Neuronal stem cell (in vitro differentiated cells): ENCODE data around the gene DDX3X. TPM values are rescaled to one million over a fixed set of nuclear protein-coding genes. Genes with fewer than 3 reads are reported as not detected.
"Not testable (repeated sequence)": the region's sequence is repeated elsewhere in the genome, so short reads cannot be mapped to it uniquely, and the experiment has no call there.

Source experiments
- DNase-seq: peaks from one replicate; pipeline ENCODE4 v3.0.0-alpha.2; 2013; ENCODE audit warnings: low spot score
- H2AFZ ChIP-seq: one replicate; pipeline ENCODE4 v1.6.1; 2013; ENCODE audit warnings: mild to moderate bottlenecking, low read length, inconsistent platforms
- H2AK5ac ChIP-seq: 2 replicates; pipeline ENCODE4 v1.6.1; 2013; ENCODE audit warnings: low read depth, mild to moderate bottlenecking, inconsistent platforms, low read length, moderate library complexity, mixed read lengths
- H2BK120ac ChIP-seq: 2 replicates; pipeline ENCODE4 v1.6.1; 2013; ENCODE audit warnings: low read depth, mild to moderate bottlenecking, inconsistent platforms, low read length, moderate library complexity, mixed read lengths
- H2BK12ac ChIP-seq: one replicate; pipeline ENCODE4 v1.6.1; 2013; ENCODE audit warnings: low read length, inconsistent platforms
- H2BK15ac ChIP-seq: 2 replicates; pipeline ENCODE4 v1.6.1; 2013; ENCODE audit warnings: mild to moderate bottlenecking, low read length, inconsistent platforms, mixed read lengths
- H2BK5ac ChIP-seq: one replicate; pipeline ENCODE4 v1.6.1; 2013; ENCODE audit warnings: inconsistent platforms, mild to moderate bottlenecking, low read length, moderate library complexity
- H3K14ac ChIP-seq: one replicate; pipeline ENCODE4 v1.6.1; 2013; ENCODE audit warnings: low read length, inconsistent platforms
- H3K18ac ChIP-seq: 2 replicates; pipeline ENCODE4 v1.6.1; 2013; ENCODE audit warnings: low read length, inconsistent platforms
- H3K23ac ChIP-seq: 2 replicates; pipeline ENCODE4 v1.6.1; 2013; ENCODE audit warnings: low read depth, mild to moderate bottlenecking, mixed read lengths, low read length, inconsistent platforms; ENCODE audit not compliant: poor library complexity
- H3K27ac ChIP-seq: replicated peaks from 3 replicates; pipeline ENCODE4 v1.5.1; 2013; ENCODE audit warnings: low read length, inconsistent platforms
- H3K27me3 ChIP-seq, 3 experiments: 2 replicates each; pipeline ENCODE4 v1.6.1; 2013; ENCODE audit warnings: low read length in 3 of 3, mild to moderate bottlenecking in 2 of 3, inconsistent platforms in 1 of 3, low read depth in 1 of 3, mixed read lengths in 1 of 3, moderate library complexity in 1 of 3; ENCODE audit not compliant: control insufficient read depth in 3 of 3, insufficient read depth in 3 of 3
- H3K36me3 ChIP-seq, 2 donors: replicated peaks in 1 of 2; 2 replicates each; pipeline ENCODE4 v1.6.1; 2013; ENCODE audit warnings: low read length in 2 of 2; ENCODE audit not compliant: control insufficient read depth in 2 of 2, insufficient read depth in 2 of 2
- H3K4ac ChIP-seq: 2 replicates; pipeline ENCODE4 v1.6.1; 2013; ENCODE audit warnings: inconsistent platforms, mild to moderate bottlenecking, low read length, moderate library complexity
- H3K4me1 ChIP-seq, 2 donors: 1 replicate in 1 of 2; 2 replicates in 1 of 2; pipeline ENCODE4 v1.6.1; 2013; ENCODE audit warnings: low read length in 2 of 2, low read depth in 1 of 2; ENCODE audit not compliant: control insufficient read depth in 2 of 2, insufficient read depth in 1 of 2
- H3K4me2 ChIP-seq: one replicate; pipeline ENCODE4 v1.6.1; 2013; ENCODE audit warnings: mild to moderate bottlenecking, low read length, inconsistent platforms; ENCODE audit not compliant: insufficient read depth, poor library complexity, severe bottlenecking
- H3K4me3 ChIP-seq, 2 donors: 2 replicates each; pipeline ENCODE4 v1.5.1; 2013; ENCODE audit warnings: low read length in 2 of 2, mild to moderate bottlenecking in 2 of 2, inconsistent platforms in 1 of 2, moderate library complexity in 1 of 2
- H3K79me1 ChIP-seq: one replicate; pipeline ENCODE4 v1.6.1; 2013; ENCODE audit warnings: low read depth, mild to moderate bottlenecking, inconsistent platforms, low read length, moderate library complexity
- H3K9ac ChIP-seq: one replicate; pipeline ENCODE4 v1.6.1; 2013; ENCODE audit warnings: mild to moderate bottlenecking, low read depth, low read length, inconsistent platforms; ENCODE audit not compliant: poor library complexity
- H3K9me3 ChIP-seq, 2 donors: replicated peaks in 1 of 2; 2 replicates each; pipeline versions ENCODE3 to v1.6.1; 2013; ENCODE audit warnings: low read length in 2 of 2, mild to moderate bottlenecking in 2 of 2, inconsistent platforms in 1 of 2, low read depth in 1 of 2, mixed read lengths in 1 of 2, moderate library complexity in 1 of 2; ENCODE audit not compliant: control insufficient read depth in 2 of 2, insufficient read depth in 1 of 2
- H4K8ac ChIP-seq: one replicate; pipeline ENCODE4 v1.6.1; 2013; ENCODE audit warnings: low read depth, mild to moderate bottlenecking, inconsistent platforms, low read length, moderate library complexity
- H4K91ac ChIP-seq: one replicate; pipeline ENCODE4 v1.6.1; 2013; ENCODE audit warnings: low read length, low read depth, mild to moderate bottlenecking, inconsistent platforms; ENCODE audit not compliant: poor library complexity
- WGBS, 2 donors: extraction: QIAGEN DNeasy Blood & Tissue Kit; methylation state at CpG; one replicate each; pipeline ENCODE4 v1.1.7; 2013; ENCODE audit warnings: missing lambda C conversion rate in 2 of 2, mixed read lengths in 1 of 2; ENCODE audit not compliant: insufficient read length in 2 of 2, insufficient replicate concordance in 1 of 2; ENCODE audit errors: extremely low coverage in 2 of 2; 5-methylcytosine and 5-hydroxymethylcytosine counted together
- polyA plus RNA-seq, 2 experiments: library from polyadenylated mRNA; stranded (reverse); fragments of 200-250 nt; gene quantifications; one replicate each; pipeline ENCODE4 v1.2.3, GENCODE V29; 2013

Gene DDX3X
- 134 TPM for polyA plus RNA-seq (2013, experiment 1 of 2)
- 134 TPM for polyA plus RNA-seq (2013, experiment 2 of 2)

- no peak within 1 kb of the TSS for H3K4ac ChIP-seq
- H3K9ac ChIP-seq, result peak within 1 kb of the TSS; percentile 95
- no peak within 1 kb of the TSS for H2BK12ac ChIP-seq
- H2BK15ac ChIP-seq, result no peak within 1 kb of the TSS
- peak within 1 kb of the TSS; percentile 95 for H2BK5ac ChIP-seq
- peak within 1 kb of the TSS; percentile 99 for H3K23ac ChIP-seq
- H4K8ac ChIP-seq, result no peak within 1 kb of the TSS
- peaks cover 0 to 31% of the 10 kb centered on the region in 2 donors for H3K36me3 ChIP-seq
- peak within 1 kb of the TSS; percentile 47 for H3K4me2 ChIP-seq
- peak within 1 kb of the TSS; percentile 80 to 92 for H3K4me3 ChIP-seq
- no peaks in the 10 kb centered on the region for H3K9me3 ChIP-seq
- peak within 1 kb of the TSS; percentile 97 for H3K18ac ChIP-seq
- H3K4me1 ChIP-seq, result peaks cover 2% of the 10 kb centered on the region in 2 donors
- no peaks in the 10 kb centered on the region for H3K27me3 ChIP-seq
- peak within 1 kb of the TSS; percentile 92 for H2AFZ ChIP-seq
- peak within 1 kb of the TSS; percentile 87 for H2BK120ac ChIP-seq
- no CpG with 5 or more reads among the region's 47 CpGs for WGBS, 2 donors
- peak within 1 kb of the TSS; percentile 94 for H2AK5ac ChIP-seq
- peak within 1 kb of the TSS; percentile 99 for H4K91ac ChIP-seq
- peak; percentile 82 for DNase-seq
- peak within 1 kb of the TSS; percentile 99 for H3K27ac ChIP-seq
- no peaks in the 10 kb centered on the region for H3K79me1 ChIP-seq
- peak within 1 kb of the TSS; percentile 56 for H3K14ac ChIP-seq
Observed at GRCh38 chrX:41333744-41334362, at the start of gene DDX3X. Gene DDX3X (plus strand): TSS chrX:41334162. CDS start chrX:41334253, 91 bp downstream.

DNA sequence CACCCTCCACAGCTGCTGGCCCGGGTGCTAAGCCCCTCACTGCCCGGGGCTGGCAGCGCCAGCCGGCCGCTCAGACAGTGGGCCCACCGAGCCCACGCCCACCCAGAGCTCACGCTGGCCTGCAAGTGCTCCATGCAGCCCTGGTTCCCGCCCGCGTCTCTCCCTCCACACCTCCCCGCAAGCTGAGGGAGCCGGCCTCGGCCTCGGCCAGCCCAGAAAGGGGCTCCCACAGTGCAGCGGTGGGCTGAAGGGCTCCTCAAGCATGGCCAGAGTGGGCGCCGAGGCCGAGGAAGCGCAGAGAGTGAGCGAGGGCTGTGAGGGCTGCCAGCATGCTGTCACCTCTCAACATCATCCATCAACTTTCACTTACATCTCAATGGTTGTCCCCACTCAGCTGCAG is 48.0 kb upstream of the DDX3X start:
- not testable (repeated sequence) for H4K91ac ChIP-seq, H3K23ac ChIP-seq, H3K4me3 ChIP-seq, H3K4me2 ChIP-seq, H2BK120ac ChIP-seq, H3K18ac ChIP-seq, H2BK15ac ChIP-seq, H3K9me3 ChIP-seq, H3K9ac ChIP-seq, H4K8ac ChIP-seq, H3K4ac ChIP-seq, H3K36me3 ChIP-seq, H3K14ac ChIP-seq, H2AK5ac ChIP-seq, H2BK12ac ChIP-seq, H3K4me1 ChIP-seq, DNase-seq, H2BK5ac ChIP-seq, H3K27me3 ChIP-seq, H2AFZ ChIP-seq, H3K79me1 ChIP-seq, H3K27ac ChIP-seq
- WGBS, 2 donors, result no CpG with 5 or more reads among the region's 21 CpGs

DNA sequence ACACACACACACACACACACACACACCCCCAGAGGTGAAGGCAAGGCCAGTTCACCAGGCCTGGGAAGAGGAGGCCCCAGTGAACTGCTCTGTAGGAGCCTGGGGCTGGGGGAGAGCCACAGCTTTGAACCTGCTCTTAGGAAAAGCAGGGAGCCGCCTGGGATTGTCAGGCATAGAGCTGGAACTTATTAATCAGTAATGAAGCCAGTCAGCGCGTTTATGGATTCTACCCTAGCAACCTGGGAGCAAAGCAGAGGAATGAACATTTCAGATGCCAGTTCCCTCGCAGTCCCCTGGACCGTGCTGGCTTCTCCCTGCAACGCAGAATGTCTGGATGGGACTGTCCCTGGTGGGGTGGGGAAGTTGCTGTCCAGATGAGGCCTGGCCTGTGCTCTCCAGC is 45.3 kb upstream of the DDX3X start:
- no peak overlapping the region for H4K8ac ChIP-seq
- WGBS, 2 donors, result no CpG with 5 or more reads among the region's 6 CpGs
- H3K9me3 ChIP-seq, result peaks cover 3 to 6% of the 10 kb centered on the region in 2 donors
- H3K4me3 ChIP-seq, result no peak overlapping the region
- H3K27ac ChIP-seq, result no peak overlapping the region
- H2AK5ac ChIP-seq, result no peak overlapping the region
- H3K79me1 ChIP-seq, result no peaks in the 10 kb centered on the region
- H3K4me2 ChIP-seq, result no peak overlapping the region
- no peak overlapping the region for H3K4ac ChIP-seq
- H2BK5ac ChIP-seq, result no peak overlapping the region
- no peak overlapping the region for H4K91ac ChIP-seq
- H3K14ac ChIP-seq, result no peak overlapping the region
- H3K27me3 ChIP-seq, result no peaks in the 10 kb centered on the region
- H2BK15ac ChIP-seq, result no peak overlapping the region
- no peak overlapping the region for H2BK120ac ChIP-seq
- DNase-seq, result no peak
- H2AFZ ChIP-seq, result no peak overlapping the region
- peak overlapping the region; percentile 22 for H2BK12ac ChIP-seq
- H3K36me3 ChIP-seq, result no peaks in the 10 kb centered on the region
- H3K23ac ChIP-seq, result no peak overlapping the region
- no peak overlapping the region for H3K18ac ChIP-seq
- H3K9ac ChIP-seq, result no peak overlapping the region
- peaks cover 0 to 4% of the 10 kb centered on the region in 2 donors for H3K4me1 ChIP-seq

DNA sequence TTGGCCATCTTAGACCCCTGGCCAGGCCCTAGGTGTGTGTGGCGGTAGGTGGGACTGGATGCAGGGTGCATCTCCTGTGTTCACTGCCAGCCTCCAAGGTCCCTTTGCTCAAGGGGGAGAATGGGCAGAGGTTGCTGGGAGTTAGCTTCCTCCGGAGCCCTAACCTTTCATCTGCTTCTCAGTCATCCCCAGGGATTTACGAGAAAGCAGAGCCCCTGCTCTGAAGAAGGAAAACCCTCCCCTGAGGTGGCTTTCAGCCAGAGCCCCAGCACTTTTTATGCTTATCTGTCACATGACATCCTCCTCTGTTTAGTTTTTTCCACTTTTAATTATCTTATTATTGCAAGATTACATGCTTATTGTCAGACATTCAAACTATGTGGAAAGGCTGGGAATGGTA is 44.9 kb upstream of the DDX3X start:
- Histone ChIP-seq H3K14ac (no peak overlapping the region), H2AFZ (no peak overlapping the region), H3K4me2 (no peak overlapping the region), H2BK15ac (no peak overlapping the region), H3K18ac (no peak overlapping the region), H4K8ac (no peak overlapping the region), H3K23ac (no peak overlapping the region), H3K79me1 (no peaks in the 10 kb centered on the region), H4K91ac (no peak overlapping the region), H3K9me3 (peaks cover 3 to 6% of the 10 kb centered on the region in 2 donors), H3K4me1 (peaks cover 0 to 4% of the 10 kb centered on the region in 2 donors), H3K4me3 (no peak overlapping the region), H2BK120ac (no peak overlapping the region), H2BK5ac (no peak overlapping the region), H3K27me3 (no peaks in the 10 kb centered on the region), H2AK5ac (no peak overlapping the region), H3K4ac (no peak overlapping the region), H3K27ac (no peak overlapping the region), H2BK12ac (peak overlapping the region; percentile 22), H3K36me3 (no peaks in the 10 kb centered on the region), H3K9ac (no peak overlapping the region)
- no CpG with 5 or more reads among the region's 3 CpGs for WGBS, 2 donors
- no peak for DNase-seq
